GM12875 (cell line): Measurements from ENCODE around the gene CDCP1.

ENCODE experiments used
- H3K4me3 ChIP-seq: one replicate; pipeline ENCODE4 v1.5.1; 2011; ENCODE audit warnings: low read depth, low read length, control low read depth
- TF ChIP-seq, protein P1 (sequence below): IDR thresholded peaks from 2 replicates; pipeline ENCODE4 v1.5.1; 2011; ENCODE audit warnings: low read depth, mild to moderate bottlenecking, control low read depth, inconsistent platforms, low read length, moderate library complexity, borderline replicate concordance; ENCODE audit not compliant: insufficient read depth

CDCP1 gene

DNA sequence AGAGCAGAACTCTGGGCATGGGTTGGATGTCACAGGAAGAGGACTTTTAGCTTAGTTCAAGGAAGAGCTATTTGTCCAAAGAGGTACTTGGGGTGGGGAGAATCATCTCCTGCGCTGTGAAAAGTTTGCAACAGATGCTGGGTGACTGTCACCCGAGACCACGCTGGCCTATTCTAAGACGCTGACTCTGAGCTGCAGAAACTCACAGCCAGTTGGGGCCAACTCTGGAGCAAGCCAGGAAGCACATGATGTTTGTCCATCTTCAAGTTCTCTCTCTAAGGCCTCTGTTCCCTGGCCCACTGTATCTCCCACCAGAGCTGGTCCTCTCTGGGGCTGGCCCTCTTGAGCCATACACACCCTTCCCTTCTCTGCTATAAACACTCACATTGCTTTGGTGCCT lies 17.9 kb upstream of the CDCP1 start:
- TF ChIP-seq, protein P1, sequence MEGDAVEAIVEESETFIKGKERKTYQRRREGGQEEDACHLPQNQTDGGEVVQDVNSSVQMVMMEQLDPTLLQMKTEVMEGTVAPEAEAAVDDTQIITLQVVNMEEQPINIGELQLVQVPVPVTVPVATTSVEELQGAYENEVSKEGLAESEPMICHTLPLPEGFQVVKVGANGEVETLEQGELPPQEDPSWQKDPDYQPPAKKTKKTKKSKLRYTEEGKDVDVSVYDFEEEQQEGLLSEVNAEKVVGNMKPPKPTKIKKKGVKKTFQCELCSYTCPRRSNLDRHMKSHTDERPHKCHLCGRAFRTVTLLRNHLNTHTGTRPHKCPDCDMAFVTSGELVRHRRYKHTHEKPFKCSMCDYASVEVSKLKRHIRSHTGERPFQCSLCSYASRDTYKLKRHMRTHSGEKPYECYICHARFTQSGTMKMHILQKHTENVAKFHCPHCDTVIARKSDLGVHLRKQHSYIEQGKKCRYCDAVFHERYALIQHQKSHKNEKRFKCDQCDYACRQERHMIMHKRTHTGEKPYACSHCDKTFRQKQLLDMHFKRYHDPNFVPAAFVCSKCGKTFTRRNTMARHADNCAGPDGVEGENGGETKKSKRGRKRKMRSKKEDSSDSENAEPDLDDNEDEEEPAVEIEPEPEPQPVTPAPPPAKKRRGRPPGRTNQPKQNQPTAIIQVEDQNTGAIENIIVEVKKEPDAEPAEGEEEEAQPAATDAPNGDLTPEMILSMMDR, result no peak
- no peak overlapping the region for H3K4me3 ChIP-seq

DNA sequence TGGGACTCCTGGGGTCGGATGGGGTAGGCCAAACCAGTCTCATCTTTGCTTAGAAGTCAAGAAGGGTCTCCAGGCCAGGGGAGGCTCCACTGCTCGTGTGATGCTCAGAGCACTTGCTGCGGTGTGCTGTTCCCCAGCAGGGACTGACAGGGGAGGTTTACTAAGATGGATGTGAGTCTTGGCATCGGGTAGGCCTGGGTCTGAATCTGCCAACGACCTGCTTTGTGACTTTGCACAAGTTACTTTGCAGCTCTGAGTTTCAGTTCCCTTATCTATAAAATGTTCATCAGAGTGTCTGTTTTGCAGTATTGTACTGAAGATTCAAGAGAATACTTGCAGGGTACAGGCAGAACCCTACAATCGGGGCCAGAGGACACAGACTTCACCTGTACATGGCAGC lies 17.3 kb upstream of the CDCP1 start:
- H3K4me3 ChIP-seq, result no peak overlapping the region
- TF ChIP-seq, protein P1, result no peak

DNA sequence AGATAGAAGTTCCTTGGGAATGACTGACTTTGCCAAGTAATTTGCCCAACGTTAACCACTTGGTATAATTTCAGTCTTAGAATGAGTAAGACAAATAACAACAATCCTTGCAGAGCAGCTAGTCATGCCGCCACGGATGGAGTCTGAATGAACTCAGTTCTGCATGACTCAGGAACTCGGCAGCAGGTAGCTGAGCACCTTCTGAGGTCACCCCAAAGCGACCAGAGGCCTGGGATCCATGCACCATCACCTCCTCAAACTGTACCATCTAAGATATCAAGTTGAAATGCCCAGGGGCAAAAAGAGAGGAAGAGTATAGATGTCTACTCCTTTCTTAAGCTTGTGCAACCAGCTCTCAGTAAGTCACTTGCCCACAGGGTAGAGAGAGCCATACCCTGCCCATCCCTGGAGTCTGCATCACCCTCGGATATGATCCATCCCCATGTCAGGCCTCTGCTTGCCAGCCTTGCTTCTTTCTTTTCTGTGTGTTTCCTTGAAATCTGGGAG lies 8.5 kb upstream of the CDCP1 start:
- no peak overlapping the region for H3K4me3 ChIP-seq
- TF ChIP-seq, protein P1, result no peak

DNA sequence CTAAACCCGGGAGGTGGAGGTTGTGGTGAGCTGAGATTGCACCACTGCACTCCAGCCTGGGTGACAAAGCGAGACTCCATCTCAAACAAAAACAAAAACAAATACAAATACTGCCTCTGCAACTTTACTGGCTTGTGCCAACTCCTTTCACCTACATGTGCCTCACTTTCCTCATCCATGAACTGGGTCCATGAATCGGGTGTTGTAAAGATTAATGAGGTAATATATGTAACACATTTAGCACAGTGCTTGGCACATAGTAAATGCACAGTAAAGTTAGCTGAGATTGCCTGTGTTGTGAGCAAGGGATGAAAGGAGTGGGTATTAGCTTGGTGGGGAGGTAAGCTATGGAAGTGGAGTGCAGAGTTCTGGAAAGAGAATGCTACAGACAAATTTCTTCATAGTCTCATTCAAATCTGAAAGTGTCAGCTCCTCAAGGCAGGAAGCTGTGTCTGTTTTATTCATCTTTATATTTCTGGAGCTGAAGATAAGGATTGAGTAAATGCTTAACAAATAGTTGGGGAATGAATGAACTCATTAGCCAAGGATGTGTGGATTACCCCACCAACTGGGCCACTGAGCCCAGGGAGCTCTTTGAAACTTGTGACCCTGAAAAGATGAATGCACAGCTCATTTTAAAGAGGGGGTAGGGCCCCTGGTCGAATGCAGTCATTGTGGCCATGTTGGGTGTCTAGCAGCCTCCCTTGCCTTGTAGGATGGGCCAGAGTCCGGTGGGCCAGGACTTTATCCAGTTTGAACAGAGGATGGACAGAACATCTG lies 7.7 kb upstream of the CDCP1 start:
- no peak overlapping the region for H3K4me3 ChIP-seq
- TF ChIP-seq, protein P1, result no peak

DNA sequence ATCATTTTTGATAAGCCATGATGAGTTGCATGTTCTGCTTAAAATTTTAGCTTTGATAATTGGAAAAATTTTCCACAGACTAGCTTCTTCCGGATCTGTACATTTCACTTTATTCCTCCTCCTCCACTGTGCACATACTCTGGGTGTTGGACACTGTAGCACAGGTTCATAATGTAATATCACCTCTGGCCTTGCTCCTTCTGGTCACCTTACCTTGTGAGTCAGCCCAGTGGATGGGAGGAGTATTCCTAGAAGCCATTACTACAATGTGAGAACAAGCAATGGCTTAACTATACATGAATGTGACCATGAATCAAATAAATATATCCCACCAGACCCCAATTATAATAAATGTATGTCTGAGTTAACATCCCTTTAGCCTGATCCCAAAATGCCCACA lies 6.1 kb upstream of the CDCP1 start:
- no peak overlapping the region for H3K4me3 ChIP-seq

DNA sequence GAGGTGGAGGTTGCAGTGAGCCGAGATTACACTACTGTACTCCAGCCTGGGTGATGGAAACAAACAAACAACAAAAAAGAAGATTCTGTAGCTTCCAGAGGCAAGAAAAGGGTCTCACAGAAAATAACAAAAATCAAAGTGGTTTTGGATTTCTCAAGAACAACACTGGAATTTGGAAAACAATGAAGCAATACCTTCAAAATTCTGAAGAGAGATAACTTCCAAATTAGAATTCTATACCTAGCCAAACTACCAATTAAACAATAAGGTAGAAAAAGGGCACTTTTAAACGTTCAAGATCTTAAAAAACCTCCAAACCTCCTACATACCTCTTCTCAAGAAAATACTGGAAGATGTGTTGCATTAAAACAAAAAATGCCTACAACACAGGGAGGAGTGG lies 4.9 kb upstream of the CDCP1 start:
- TF ChIP-seq, protein P1, result no peak
- H3K4me3 ChIP-seq, result no peak overlapping the region

More for the DNA sequence above, 6.1 kb upstream of the CDCP1 start:
- TF ChIP-seq, protein P1, result no peak

DNA sequence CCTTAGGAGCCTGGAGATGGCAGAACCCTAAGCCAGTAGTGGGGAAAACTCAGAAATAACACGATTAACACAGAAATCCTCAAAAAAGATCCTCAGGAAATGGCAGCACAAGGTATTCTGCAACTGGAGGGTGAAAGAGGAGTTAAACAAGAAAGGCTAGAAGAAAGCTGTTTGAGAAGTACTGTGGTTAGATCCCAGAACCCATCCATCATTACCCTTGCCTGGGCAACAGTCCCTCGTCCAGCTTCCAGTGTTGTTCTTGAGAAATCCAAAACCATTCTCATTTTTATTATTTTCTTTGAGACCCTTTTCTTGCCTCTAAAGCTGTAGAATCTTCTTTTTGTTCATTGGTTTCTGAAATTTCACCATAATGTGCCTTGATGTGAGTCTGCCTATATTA lies 2.7 kb upstream of the CDCP1 start:
- H3K4me3 ChIP-seq, result no peak overlapping the region
- TF ChIP-seq, protein P1, result no peak
